GM12878 (cell line): Measurements from ENCODE around the gene ATF6B. TPM values are rescaled to one million over a fixed set of nuclear protein-coding genes. Genes with fewer than 3 reads are reported as not detected.

Experiments
- ATAC-seq: fragments of 200-7000 bp; cut with Tn5 transposase; 3 replicates; pipeline ENCODE4 v1.9.1; 2020; ENCODE audit warnings: mild to moderate bottlenecking, moderate library complexity
- BruUV-seq: library from RNA; stranded (reverse); fragments of 400-500 nt; replicated peaks from 2 replicates; lab custom pipeline; 2021; lab: Mats Ljungman, UMichigan
- CTCF ChIA-PET: fragments of 300-600 bp; sonication (Branson Sonifier 250); formaldehyde crosslinking; extraction: SDS; loops from one replicate; lab custom pipeline; 2021; ENCODE audit warnings: inconsistent platforms; lab: Yijun Ruan, JAX
- POLR2A ChIA-PET: fragments of 350-600 bp; formaldehyde crosslinking; extraction: SDS; loops from one replicate; lab custom pipeline; 2021; ENCODE audit warnings: inconsistent platforms; lab: Charles Lee
- RAD21 ChIA-PET: fragments of 300-600 bp; sonication (Branson Sonifier 250); formaldehyde crosslinking; loops from one replicate; lab custom pipeline; 2023; ENCODE audit warnings: antibody characterized with exemption; ENCODE audit not compliant: unreplicated experiment; lab: Charles Lee
- SMC1A ChIA-PET: fragments of 300-600 bp; sonication (Branson Sonifier 250); formaldehyde crosslinking; loops from one replicate; lab custom pipeline; 2023; ENCODE audit not compliant: unreplicated experiment, uncharacterized antibody; lab: Charles Lee
- DNase-seq: peaks from one replicate; pipeline ENCODE4 v3.0.0-alpha.2; 2011; ENCODE audit warnings: low read depth, low spot score
- FAIRE-seq: peaks from 3 replicates; lab custom pipeline; 2011; peaks lifted over from hg19 to GRCh38; lab: Jason Lieb, UNC
- H2AFZ ChIP-seq: 2 replicates; pipeline ENCODE4 v1.6.0; 2011; ENCODE audit warnings: low read depth, low read length, control low read depth; ENCODE audit not compliant: control insufficient read depth
- H3K27ac ChIP-seq: 2 replicates; pipeline ENCODE4 v1.5.1; 2011; ENCODE audit warnings: control low read depth; ENCODE audit not compliant: control insufficient read depth, insufficient read depth
- H3K27me3 ChIP-seq, 2 experiments: replicated peaks in 1 of 2; 2 replicates each; pipeline versions ENCODE4 v1.6.0 to v1.6.1; 2011; ENCODE audit warnings: low read length in 1 of 2; ENCODE audit not compliant: control insufficient read depth in 2 of 2, insufficient read depth in 2 of 2
- H3K36me3 ChIP-seq, 2 experiments: 2 replicates each; pipeline ENCODE4 v1.5.1; 2011; ENCODE audit warnings: low read length in 1 of 2; ENCODE audit not compliant: control insufficient read depth in 2 of 2, insufficient read depth in 2 of 2
- H3K4me1 ChIP-seq: 2 replicates; pipeline ENCODE4 v1.6.1; 2011; ENCODE audit warnings: mild to moderate bottlenecking, low read length, moderate library complexity, mixed read lengths; ENCODE audit not compliant: control insufficient read depth, insufficient read depth
- H3K4me2 ChIP-seq: 2 replicates; pipeline ENCODE4 v1.6.0; 2011; ENCODE audit warnings: control low read depth; ENCODE audit not compliant: control insufficient read depth, insufficient read depth
- H3K4me3 ChIP-seq: fragments of 200-600 bp; sonication (generic); 2 replicates; pipeline ENCODE4 v1.5.1; 2016
- H3K79me2 ChIP-seq: 2 replicates; pipeline ENCODE4 v1.6.0; 2011; ENCODE audit warnings: low read length; ENCODE audit not compliant: control insufficient read depth, insufficient read depth
- H3K9ac ChIP-seq: 2 replicates; pipeline ENCODE4 v1.8.0; 2011; ENCODE audit warnings: low read length, control low read depth, mixed read lengths; ENCODE audit not compliant: control insufficient read depth, insufficient read depth
- H3K9me3 ChIP-seq: replicated peaks from 3 replicates; pipeline ENCODE4 v1.5.1; 2011; ENCODE audit warnings: mild to moderate bottlenecking, low read length; ENCODE audit not compliant: control insufficient read depth, insufficient read depth
- H4K20me1 ChIP-seq: 2 replicates; pipeline ENCODE4 v1.6.0; 2011; ENCODE audit not compliant: control insufficient read depth, insufficient read depth
- CEBPZ ChIP-seq: fragments of 150-350 bp; IDR thresholded peaks from 2 replicates; pipeline ENCODE4 v1.6.1; 2016; ENCODE audit warnings: low read depth, low read length
- EP300 ChIP-seq, 2 experiments: fragments of 150-350 bp in 1 of 2; IDR thresholded peaks; 2 replicates each; pipeline ENCODE4 v1.6.1; 2011 to 2012; ENCODE audit warnings: low read depth in 2 of 2, low read length in 2 of 2, borderline replicate concordance in 1 of 2, improper control_type of control experiment in 1 of 2, inconsistent platforms in 1 of 2; ENCODE audit not compliant: control insufficient read depth in 1 of 2
- IRF5 ChIP-seq: fragments of 450-650 bp; IDR thresholded peaks from 2 replicates; pipeline ENCODE4 v1.6.1; 2017; ENCODE audit warnings: borderline replicate concordance
- KLF5 ChIP-seq: fragments of 450-650 bp; IDR thresholded peaks from 2 replicates; pipeline ENCODE4 v1.6.1; 2014; ENCODE audit warnings: mild to moderate bottlenecking; ENCODE audit not compliant: partially characterized antibody
- MAX ChIP-seq: IDR thresholded peaks from 2 replicates; pipeline ENCODE4 v1.6.1; 2012; ENCODE audit warnings: low read depth, low read length, improper control_type of control experiment
- NBN ChIP-seq: fragments of 450-650 bp; IDR thresholded peaks from 2 replicates; pipeline ENCODE4 v1.6.1; 2016
- NR2C1 ChIP-seq: fragments of 450-650 bp; IDR thresholded peaks from 2 replicates; pipeline ENCODE4 v1.6.1; 2017; ENCODE audit warnings: antibody characterized with exemption, mild to moderate bottlenecking, moderate library complexity
- NR2C2 ChIP-seq: IDR thresholded peaks from 2 replicates; pipeline ENCODE4 v1.6.1; 2011; ENCODE audit warnings: borderline replicate concordance, low read depth; ENCODE audit not compliant: control insufficient read depth, insufficient read length
- TAF1 ChIP-seq: IDR thresholded peaks from 2 replicates; pipeline ENCODE4 v1.6.1; 2011; ENCODE audit warnings: mild to moderate bottlenecking, low read depth, low read length, borderline replicate concordance
- ZNF622 ChIP-seq: fragments of 450-650 bp; IDR thresholded peaks from 2 replicates; pipeline ENCODE4 v1.6.1; 2017; ENCODE audit warnings: mild to moderate bottlenecking, inconsistent platforms
- WGBS: methylation state at CpG from one replicate; pipeline ENCODE4 v1.1.6; 2016; ENCODE audit warnings: low lambda C conversion rate; ENCODE audit not compliant: insufficient replicate concordance, insufficient coverage; ENCODE audit errors: missing lambda C conversion rate; 5-methylcytosine and 5-hydroxymethylcytosine counted together
- in situ Hi-C: fragments of 300-500 bp; cut with MboI; formaldehyde crosslinking; loops from 9 replicates; pipeline ENCODE4 v1.14.3; 2018; ENCODE audit warnings: mixed read lengths
- intact Hi-C: fragments of 100-400 bp; cut with micrococcal nuclease; formaldehyde crosslinking; loops from one replicate; pipeline ENCODE4 v1.14.2; 2022; ENCODE audit not compliant: unreplicated experiment
- polyA plus RNA-seq, 11 experiments: library from polyadenylated mRNA; depleted of rRNA in 4 of 11; unstranded in 6 of 11; stranded (reverse) in 5 of 11; fragments of >200 nt; fragmentation: Nextera tagmentation in 4 of 11; fragmentation: Illumina TruSeq in 1 of 11; extraction: Ambion mirVana in 4 of 11; extraction: Trizol in 1 of 11; gene quantifications; 1 replicate in 1 of 11; 2 replicates in 10 of 11; pipeline versions ENCODE4 v1.2.1 to v1.2.3, GENCODE V29; 2011 to 2016; ENCODE audit warnings: inconsistent platforms in 2 of 11, missing spikeins in 2 of 11, low read depth in 1 of 11
- total RNA-seq, 4 experiments: library from RNA; depleted of rRNA in 3 of 4; stranded (reverse); fragments of >200 nt in 3 of 4; fragmentation: Illumina TruSeq in 1 of 4; extraction: Trizol in 1 of 4; gene quantifications; 2 replicates each; pipeline versions ENCODE4 v1.2.1 to v1.2.3, GENCODE V29; 2013 to 2021

ATF6B gene
- total and polyA plus RNA-seq, 10 of the 15 experiments (the other 5 are each of a cell fraction or from before 2014, with no cell fraction given), result 13.6 to 83.9 (median 44.0) TPM

GRCh38 chr6:32151181-32151862 is 23.3 kb upstream of the ATF6B start:
- no peak for ATAC-seq
- no peak overlapping the region for H3K4me3 ChIP-seq
- H3K27ac ChIP-seq, result no peak overlapping the region

More at GRCh38 chr6:32151181-32151862, 23.3 kb upstream of the ATF6B start:
- ChIA-PET RAD21 (interaction anchor here (1.2 kb wide), 1 partner anchor 39 kb away, joined by 3 read pairs; the partner anchor contains the start of gene PBX2), SMC1A (no interaction called here), POLR2A (interaction anchor here (1.0 to 1.1 kb wide), 2 partner anchors 21 to 23 kb away, joined by 4 to 8 read pairs; partner anchors contain the start of gene ATF6B), CTCF (interaction anchor here (1.5 kb wide), 1 partner anchor 33 kb away, joined by 4 read pairs; no protein-coding TSS in a partner anchor)
- Histone ChIP-seq H3K9me3 (no peaks in the 10 kb centered on the region; the same call in 2 of the 3 replicates), H3K79me2 (no peaks in the 10 kb centered on the region), H4K20me1 (no peaks in the 10 kb centered on the region), H2AFZ (no peak overlapping the region), H3K27me3 (peaks cover 9% of the 10 kb centered on the region in 2 experiments), H3K9ac (no peak overlapping the region), H3K4me1 (peaks cover 3% of the 10 kb centered on the region; the same call in 1 of the 2 replicates), H3K4me2 (no peak overlapping the region), H3K36me3 (no peaks in the 10 kb centered on the region; a peak in 1 of 4 replicates)
- in situ Hi-C loops (no loop called here), intact Hi-C loops (loop anchor here (10.0 kb wide), 1 partner anchor 107 kb away; no protein-coding TSS in a partner anchor)
- TF ChIP-seq NR2C1 (no peak), IRF5 (no peak), EP300 (IDR thresholded peaks at IDR 0.05; ENCODE audit: borderline replicate concordance in 1 of 2, control insufficient read depth in 1 of 2, low read depth in 2 of 2, low read length in 2 of 2) (no peak), MAX (no peak), ZNF622 (no peak), CEBPZ (no peak), KLF5 (no peak), TAF1 (no peak), NR2C2 (no peak), NBN (no peak)
- no peak for FAIRE-seq
- BruUV-seq, result no TSS peak
- WGBS, result 29% methylated on average over 7 of the region's 8 CpGs
- DNase-seq, result no peak
